Gastroesophageal sphincter (tissue), 4 donors: ENCODE results near the gene CNPY2. TPM values are rescaled to one million over a fixed set of nuclear protein-coding genes. Genes with fewer than 3 reads are reported as not detected.
"Not testable (repeated sequence)": the region's sequence is repeated elsewhere in the genome, so short reads cannot be mapped to it uniquely, and the experiment has no call there.

Experiments used
- ATAC-seq: fragments of 150-250 bp; one replicate; pipeline ENCODE4 v1.9.1; 2016; ENCODE audit warnings: mild to moderate bottlenecking, moderate library complexity
- H3K27ac ChIP-seq, 4 donors: fragments of 200-600 bp; sonication (generic) in 3 of 4; 1 replicate in 3 of 4; 2 replicates in 1 of 4; pipeline ENCODE4 v1.5.1; 2016 to 2019
- H3K27me3 ChIP-seq: fragments of 200-600 bp; sonication (generic); one replicate; pipeline ENCODE4 v1.5.1; 2019
- H3K36me3 ChIP-seq, 2 donors: fragments of 200-600 bp; sonication (generic); one replicate each; pipeline ENCODE4 v1.5.1; 2019; ENCODE audit warnings: control low read depth in 1 of 2
- H3K4me1 ChIP-seq, 3 donors: fragments of 200-600 bp; sonication (generic); 1 replicate in 2 of 3; 2 replicates in 1 of 3; pipeline ENCODE4 v1.5.1; 2016 to 2019; ENCODE audit warnings: control low read depth in 2 of 3
- H3K4me3 ChIP-seq, 2 donors: fragments of 200-600 bp; sonication (generic); one replicate each; pipeline ENCODE4 v1.5.1; 2019; ENCODE audit warnings: mild to moderate bottlenecking in 1 of 2, moderate library complexity in 1 of 2
- H3K9me3 ChIP-seq, 3 donors: fragments of 200-600 bp; sonication (generic); one replicate each; pipeline ENCODE4 v1.5.1; 2017 to 2019; ENCODE audit warnings: control low read depth in 2 of 3
- EP300 ChIP-seq: sonication (generic); formaldehyde crosslinking; IDR thresholded peaks from one replicate; pipeline ENCODE4 v1.6.1; 2017; ENCODE audit warnings: antibody characterized with exemption, mild to moderate bottlenecking
- POLR2A ChIP-seq, 2 donors: fragments of 450-650 bp; IDR thresholded peaks; one replicate each; pipeline ENCODE4 v1.6.1; 2017; ENCODE audit warnings: antibody characterized with exemption in 2 of 2, mild to moderate bottlenecking in 2 of 2, moderate library complexity in 1 of 2
- POLR2AphosphoS5 ChIP-seq: sonication (generic); formaldehyde crosslinking; IDR thresholded peaks from one replicate; pipeline ENCODE4 v1.6.1; 2017; ENCODE audit warnings: antibody characterized with exemption
- WGBS, 2 donors: methylation state at CpG; one replicate each; pipeline ENCODE4 v1.1.5; 2018; ENCODE audit warnings: low coverage in 1 of 2; 5-methylcytosine and 5-hydroxymethylcytosine counted together
- total RNA-seq, 4 donors: library from RNA; depleted of rRNA; stranded (reverse); fragments of >200 nt; gene quantifications; one replicate each; pipeline ENCODE4 v1.1.0, GENCODE V29; 2016
- TF ChIP-seq, protein P1 (sequence below), 4 experiments: fragments of 200-600 bp in 2 of 4; fragments of 450-650 bp in 2 of 4; sonication (generic) in 1 of 4; IDR thresholded peaks; one replicate each; pipeline ENCODE4 v1.5.1; 2017 to 2019; ENCODE audit warnings: antibody characterized with exemption in 4 of 4, mild to moderate bottlenecking in 2 of 4, moderate library complexity in 2 of 4

The CNPY2 gene
- total RNA-seq, 4 donors from 2014 or later, result 55.7 to 82.0 (median 65.2) TPM

DNA sequence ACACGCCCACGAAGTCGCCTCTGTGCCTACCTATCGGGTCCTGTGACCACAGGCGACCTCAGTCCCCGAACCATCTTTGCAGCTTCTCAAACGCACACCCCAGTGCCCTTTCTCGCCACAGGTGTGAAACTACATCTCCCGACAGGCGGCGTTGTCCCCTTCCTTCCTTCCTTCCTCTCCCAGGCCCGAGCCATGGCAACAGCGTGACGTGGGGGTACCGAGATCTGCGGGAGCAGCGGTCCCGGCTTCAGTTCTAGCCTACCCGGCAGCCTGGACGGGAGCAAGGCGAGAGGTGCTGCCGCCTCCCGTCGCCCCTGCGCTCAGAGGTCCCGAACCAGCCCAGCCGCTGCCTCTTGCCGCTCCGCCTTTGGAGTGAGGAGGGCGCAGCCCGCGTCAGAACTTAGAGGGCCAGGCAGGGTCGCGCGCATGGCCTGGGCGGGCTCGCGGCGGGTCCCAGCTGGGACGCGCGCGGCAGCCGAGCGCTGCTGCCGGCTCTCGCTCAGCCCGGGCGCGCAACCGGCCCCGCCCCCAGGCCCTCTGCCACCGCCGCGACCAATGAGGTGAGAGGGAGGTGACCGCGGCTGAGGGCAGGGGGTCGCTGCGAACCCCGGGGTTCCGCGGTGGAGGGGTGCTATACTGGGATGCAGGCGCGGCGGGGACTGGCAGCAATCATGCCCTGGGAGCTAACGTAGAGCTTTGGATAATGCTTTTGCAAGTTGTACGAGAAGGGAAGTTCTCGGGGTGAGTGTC, 48.9 kb downstream of the CNPY2 start, which contains the start of gene COQ10A:
COQ10A (plus strand) TSS at position 250 of the 750 bp plus-strand sequence; CDS start at position 427, 177 bp downstream.
- Histone ChIP-seq H3K4me3 (peak within 1 kb of the TSS; percentile 38 to 60), H3K9me3 (no peaks in the 10 kb centered on the region), H3K27ac (peak within 1 kb of the TSS; percentile 62 to 97 (median 93)), H3K4me1 (peaks cover 2 to 40% (median 8%) of the 10 kb centered on the region in 3 donors), H3K27me3 (no peaks in the 10 kb centered on the region), H3K36me3 (peaks cover 0 to 31% of the 10 kb centered on the region in 2 donors)
- TF ChIP-seq, protein P1, sequence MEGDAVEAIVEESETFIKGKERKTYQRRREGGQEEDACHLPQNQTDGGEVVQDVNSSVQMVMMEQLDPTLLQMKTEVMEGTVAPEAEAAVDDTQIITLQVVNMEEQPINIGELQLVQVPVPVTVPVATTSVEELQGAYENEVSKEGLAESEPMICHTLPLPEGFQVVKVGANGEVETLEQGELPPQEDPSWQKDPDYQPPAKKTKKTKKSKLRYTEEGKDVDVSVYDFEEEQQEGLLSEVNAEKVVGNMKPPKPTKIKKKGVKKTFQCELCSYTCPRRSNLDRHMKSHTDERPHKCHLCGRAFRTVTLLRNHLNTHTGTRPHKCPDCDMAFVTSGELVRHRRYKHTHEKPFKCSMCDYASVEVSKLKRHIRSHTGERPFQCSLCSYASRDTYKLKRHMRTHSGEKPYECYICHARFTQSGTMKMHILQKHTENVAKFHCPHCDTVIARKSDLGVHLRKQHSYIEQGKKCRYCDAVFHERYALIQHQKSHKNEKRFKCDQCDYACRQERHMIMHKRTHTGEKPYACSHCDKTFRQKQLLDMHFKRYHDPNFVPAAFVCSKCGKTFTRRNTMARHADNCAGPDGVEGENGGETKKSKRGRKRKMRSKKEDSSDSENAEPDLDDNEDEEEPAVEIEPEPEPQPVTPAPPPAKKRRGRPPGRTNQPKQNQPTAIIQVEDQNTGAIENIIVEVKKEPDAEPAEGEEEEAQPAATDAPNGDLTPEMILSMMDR (IDR thresholded peaks at IDR 0.05), result peak; percentile 61 to 80 (median 76)
- TF ChIP-seq POLR2A (IDR thresholded peaks at IDR 0.05), result peak; percentile 88 to 92
- TF ChIP-seq EP300, result no peak
- peak; percentile 93 for TF ChIP-seq POLR2AphosphoS5
- peak; percentile 96 for ATAC-seq
- WGBS, 2 donors, result 0 to 6% methylated on average over 6 to 8 of the region's 68 CpGs

- WGBS, 2 donors, result 30 to 36% methylated on average over 9 to 11 of the region's 16 CpGs
- peak overlapping the region; percentile 38 to 60 for H3K4me3 ChIP-seq
- not testable (repeated sequence) for ATAC-seq, H3K9me3 ChIP-seq, H3K27me3 ChIP-seq
- peaks cover 0 to 24% of the 10 kb centered on the region in 2 donors for H3K36me3 ChIP-seq
- peak overlapping the region; percentile 62 to 97 (median 93) for H3K27ac ChIP-seq
- H3K4me1 ChIP-seq, result peaks cover 2 to 33% (median 8%) of the 10 kb centered on the region in 3 donors
These were observed 49.6 kb downstream of the CNPY2 start for GRCh38 chr12:56266068-56266692.

- not testable (repeated sequence) for H3K4me3 ChIP-seq, ATAC-seq, H3K27me3 ChIP-seq, H3K27ac ChIP-seq, H3K9me3 ChIP-seq, H3K36me3 ChIP-seq
- WGBS, 2 donors, result 77 to 100% methylated on average over 2 to 7 of the region's 7 CpGs
- peaks cover 2 to 28% (median 14%) of the 10 kb centered on the region in 3 donors for H3K4me1 ChIP-seq
These were observed 52.8 kb downstream of the CNPY2 start for GRCh38 chr12:56262955-56263354.

- Histone ChIP-seq H3K4me1 (peaks cover 6 to 31% (median 19%) of the 10 kb centered on the region in 3 donors), H3K9me3 (no peaks in the 10 kb centered on the region), H3K36me3 (peaks cover 0 to 4% of the 10 kb centered on the region in 2 donors), H3K4me3 (no peak overlapping the region), H3K27me3 (no peaks in the 10 kb centered on the region), H3K27ac (no peak overlapping the region)
- WGBS, 2 donors, result 61 to 74% methylated on average over 4 to 5 of the region's 5 CpGs
- ATAC-seq, result no peak
- no peak for TF ChIP-seq POLR2A (IDR thresholded peaks at IDR 0.05)
- TF ChIP-seq, protein P1 (IDR thresholded peaks at IDR 0.05), result no peak
- no peak for TF ChIP-seq EP300
- no peak for TF ChIP-seq POLR2AphosphoS5
These were observed 54.1 kb downstream of the CNPY2 start for GRCh38 chr12:56261503-56262232.

- Histone ChIP-seq H3K4me1 (peaks cover 4 to 32% (median 21%) of the 10 kb centered on the region in 3 donors), H3K27me3 (no peaks in the 10 kb centered on the region), H3K36me3 (peaks cover 0 to 10% of the 10 kb centered on the region in 2 donors), H3K9me3 (no peaks in the 10 kb centered on the region), H3K4me3 (no peak overlapping the region), H3K27ac (no peak overlapping the region)
- TF ChIP-seq EP300, result no peak
- TF ChIP-seq, protein P1 (IDR thresholded peaks at IDR 0.05), result no peak
- no peak for TF ChIP-seq POLR2A (IDR thresholded peaks at IDR 0.05)
- TF ChIP-seq POLR2AphosphoS5, result no peak
- no peak for ATAC-seq
- 74 to 83% methylated on average over 3 of the region's 3 CpGs for WGBS, 2 donors
These were observed 54.9 kb downstream of the CNPY2 start for GRCh38 chr12:56260921-56261320.
